SK-N-SH (cell line): Measurements from ENCODE around the gene TM4SF4. TPM values are rescaled to one million over a fixed set of nuclear protein-coding genes. Genes with fewer than 3 reads are reported as not detected.
A peak's percentile ranks its signal among the peaks of the same experiment; 100 is the strongest.

Experiments used
- CTCF ChIA-PET: fragments of 300-600, 350-600 bp; formaldehyde crosslinking; extraction: SDS; loops from one replicate; lab custom pipeline; 2021; lab: Yijun Ruan, JAX
- POLR2A ChIA-PET: fragments of 350-600 bp; sonication (Branson Sonifier 250); formaldehyde crosslinking; extraction: SDS; loops from one replicate; lab custom pipeline; 2020; ENCODE audit warnings: antibody characterized with exemption, inconsistent platforms; lab: Yijun Ruan, JAX
- DNase-seq: peaks from one replicate; pipeline ENCODE4 v3.0.0; 2012
- H2AFZ ChIP-seq: fragments of 200-600 bp; sonication (generic); 2 replicates; pipeline ENCODE4 v1.8.1; 2016; ENCODE audit warnings: antibody characterized with exemption, mild to moderate bottlenecking, low read depth
- H3F3A ChIP-seq: fragments of 200-600 bp; sonication (generic); replicated peaks from 2 replicates; pipeline ENCODE3; 2016; ENCODE audit warnings: antibody characterized with exemption, mild to moderate bottlenecking; ENCODE audit not compliant: insufficient read depth
- H3K27ac ChIP-seq, 2 experiments: fragments of 200-500 bp in 1 of 2; fragments of 200-600 bp in 1 of 2; sonication (Bioruptor generic) in 1 of 2; sonication (generic), shearing (Covaris generic) in 1 of 2; 2 replicates each; pipeline versions ENCODE4 v1.5.1 to v1.6.1; 2014 to 2016; ENCODE audit warnings: low read depth in 2 of 2, inconsistent platforms in 1 of 2, low read length in 1 of 2, mild to moderate bottlenecking in 1 of 2, mixed read lengths in 1 of 2
- H3K27me3 ChIP-seq: fragments of 200-600 bp; sonication (generic), shearing (Covaris generic); 2 replicates; pipeline ENCODE4 v1.6.1; 2016; ENCODE audit warnings: mixed run types; ENCODE audit not compliant: insufficient read depth
- H3K36me3 ChIP-seq, 2 experiments: fragments of 200-500 bp in 1 of 2; fragments of 200-600 bp in 1 of 2; sonication (Bioruptor generic) in 1 of 2; sonication (generic) in 1 of 2; replicated peaks in 1 of 2; 2 replicates each; pipeline versions ENCODE3 to v1.5.1; 2014 to 2016; ENCODE audit warnings: low read length in 1 of 2, mild to moderate bottlenecking in 1 of 2; ENCODE audit not compliant: insufficient read depth in 2 of 2, control insufficient read depth in 1 of 2
- H3K4me1 ChIP-seq, 2 experiments: fragments of 200-500 bp in 1 of 2; fragments of 200-600 bp in 1 of 2; sonication (Bioruptor generic) in 1 of 2; sonication (generic), shearing (Covaris generic) in 1 of 2; 2 replicates each; pipeline versions ENCODE4 v1.5.1 to v1.6.1; 2014 to 2016; ENCODE audit warnings: low read depth in 1 of 2, low read length in 1 of 2, mixed run types in 1 of 2; ENCODE audit not compliant: insufficient read depth in 2 of 2, control insufficient read depth in 1 of 2
- H3K4me2 ChIP-seq: fragments of 200-600 bp; sonication (generic), shearing (Covaris generic); 2 replicates; pipeline ENCODE4 v1.6.1; 2017; ENCODE audit warnings: mixed run types
- H3K4me3 ChIP-seq, 2 experiments: fragments of 200-500 bp in 1 of 2; fragments of 200-600 bp in 1 of 2; sonication (Bioruptor generic) in 1 of 2; sonication (generic), shearing (Covaris generic) in 1 of 2; 2 replicates each; pipeline versions ENCODE4 v1.5.1 to v1.8.1; 2014 to 2016; ENCODE audit warnings: low read depth in 2 of 2, inconsistent platforms in 1 of 2, low read length in 1 of 2, mild to moderate bottlenecking in 1 of 2, mixed read lengths in 1 of 2, moderate library complexity in 1 of 2
- H3K79me2 ChIP-seq: fragments of 200-600 bp; sonication (generic); 2 replicates; pipeline ENCODE4 v1.8.1; 2017; ENCODE audit warnings: mild to moderate bottlenecking; ENCODE audit not compliant: insufficient read depth
- H3K9ac ChIP-seq: fragments of 200-600 bp; sonication (generic); 2 replicates; pipeline ENCODE4 v1.6.1; 2017; ENCODE audit warnings: mixed run types
- H3K9me2 ChIP-seq: fragments of 200-600 bp; sonication (generic); 2 replicates; pipeline ENCODE4 v1.6.1; 2017; ENCODE audit warnings: mixed run types
- H3K9me3 ChIP-seq: fragments of 200-600 bp; sonication (generic); 2 replicates; pipeline ENCODE4 v1.6.1; 2017; ENCODE audit warnings: mixed run types, mild to moderate bottlenecking, moderate library complexity
- H4K20me1 ChIP-seq: fragments of 200-600 bp; sonication (generic); 2 replicates; pipeline ENCODE4 v1.6.1; 2017; ENCODE audit warnings: mild to moderate bottlenecking, mixed run types; ENCODE audit not compliant: insufficient read depth
- CTCF ChIP-seq: fragments of 200-600 bp; sonication (generic); IDR thresholded peaks from 2 replicates; pipeline ENCODE4 v1.6.1; 2017; ENCODE audit warnings: antibody characterized with exemption, mild to moderate bottlenecking, moderate library complexity
- ELF1 ChIP-seq: IDR thresholded peaks from 2 replicates; pipeline ENCODE4 v1.4.0; 2012
- EP300 ChIP-seq, 2 experiments: IDR thresholded peaks; 2 replicates each; pipeline versions ENCODE4 v1.4.0 to v1.6.1; 2012; ENCODE audit warnings: borderline replicate concordance in 1 of 2, low read depth in 1 of 2, low read length in 1 of 2
- FOXJ3 ChIP-seq: sonication (generic); formaldehyde crosslinking; IDR thresholded peaks from 2 replicates; pipeline ENCODE4 v1.5.1; 2020; ENCODE audit warnings: mild to moderate bottlenecking, missing genetic modification reagents
- MAX ChIP-seq: IDR thresholded peaks from 2 replicates; pipeline ENCODE4 v1.4.0; 2012; ENCODE audit warnings: low read depth
- MEF2A ChIP-seq: IDR thresholded peaks from 2 replicates; pipeline ENCODE4 v1.4.0; 2012; ENCODE audit warnings: low read depth, borderline replicate concordance
- MXI1 ChIP-seq: IDR thresholded peaks from 2 replicates; pipeline ENCODE4 v1.6.1; 2012; ENCODE audit warnings: mild to moderate bottlenecking, low read depth, low read length, improper control_type of control experiment
- NFIC ChIP-seq: IDR thresholded peaks from 2 replicates; pipeline ENCODE4 v1.4.0; 2012; ENCODE audit warnings: borderline replicate concordance
- NRF1 ChIP-seq: IDR thresholded peaks from 2 replicates; pipeline ENCODE4 v1.6.1; 2012; ENCODE audit warnings: low read depth, mild to moderate bottlenecking, low read length
- PBX3 ChIP-seq: IDR thresholded peaks from 2 replicates; pipeline ENCODE4; 2012
- POLR2AphosphoS5 ChIP-seq: IDR thresholded peaks from 2 replicates; pipeline ENCODE4 v1.6.1; 2012; ENCODE audit warnings: low read depth, low read length
- RAD21 ChIP-seq: IDR thresholded peaks from 2 replicates; pipeline ENCODE4 v1.6.1; 2012; ENCODE audit warnings: mild to moderate bottlenecking, low read length
- RXRA ChIP-seq: IDR thresholded peaks from 2 replicates; pipeline ENCODE4 v1.4.0; 2012; ENCODE audit warnings: low read depth, mild to moderate bottlenecking, borderline replicate concordance
- SMC3 ChIP-seq: IDR thresholded peaks from 2 replicates; pipeline ENCODE4 v1.6.1; 2012; ENCODE audit warnings: low read depth, low read length, improper control_type of control experiment
- TEAD4 ChIP-seq: IDR thresholded peaks from 2 replicates; pipeline ENCODE4 v1.4.0; 2012; ENCODE audit warnings: mild to moderate bottlenecking, borderline replicate concordance; ENCODE audit not compliant: insufficient read depth
- YY1 ChIP-seq: IDR thresholded peaks from 2 replicates; pipeline ENCODE4 v1.4.0; 2012; ENCODE audit warnings: low read depth, mild to moderate bottlenecking
- WGBS: methylation state at CpG from one replicate; pipeline ENCODE4 v1.1.6; 2017; ENCODE audit warnings: low lambda C conversion rate; 5-methylcytosine and 5-hydroxymethylcytosine counted together
- polyA plus RNA-seq, 3 experiments: library from polyadenylated mRNA; depleted of rRNA; stranded (reverse); fragments of >200 nt; gene quantifications; 2 replicates each; pipeline ENCODE4 v1.2.3, GENCODE V29; 2012

TM4SF4 gene
- polyA plus RNA-seq, 1 of the 3 experiments (the other 2 are of a cell fraction) = 0.08 TPM

GRCh38 chr3:149529099-149529498 is 54.6 kb downstream of the TM4SF4 start:
- Histone ChIP-seq H3F3A (no peaks in the 10 kb centered on the region), H3K4me2 (no peak overlapping the region), H3K9ac (no peak overlapping the region)
- no peak for TF ChIP-seq FOXJ3
- no peak for TF ChIP-seq NRF1
- no peak for TF ChIP-seq MEF2A
- no peak for TF ChIP-seq TEAD4
- TF ChIP-seq SMC3 = no peak
- TF ChIP-seq CTCF = no peak
- TF ChIP-seq EP300 (IDR thresholded peaks at IDR 0.05; ENCODE audit: borderline replicate concordance in 1 of 2, low read depth in 1 of 2, low read length in 1 of 2) = no peak
- TF ChIP-seq POLR2AphosphoS5 = no peak
- no peak for TF ChIP-seq MAX
- TF ChIP-seq, all 33 proteins: peak for 0
- peaks cover 0 to 14% of the 10 kb centered on the region in 2 experiments; a peak in 2 of 4 replicates for H3K4me1 ChIP-seq
- H3K27me3 ChIP-seq = no peaks in the 10 kb centered on the region
- CTCF ChIA-PET = interaction anchor here (0.7 to 1.0 kb wide), 2 partner anchors 114 to 242 kb away, joined by 3 to 5 read pairs; no protein-coding TSS in a partner anchor
- 80% methylated on average over 2 of the region's 2 CpGs for WGBS
- H3K79me2 ChIP-seq = peaks cover 38% of the 10 kb centered on the region
- POLR2A ChIA-PET = interaction anchor here (0.6 kb wide), 1 partner anchor 196 kb away, joined by 3 read pairs; no protein-coding TSS in a partner anchor
- no peaks in the 10 kb centered on the region for H3K9me3 ChIP-seq
- no peaks in the 10 kb centered on the region for H4K20me1 ChIP-seq
- no peaks in the 10 kb centered on the region for H3K9me2 ChIP-seq
- H3K27ac ChIP-seq = peak overlapping the region in 1 of 2 experiments; percentile 5; a peak in 1 of 4 replicates
- no peak for DNase-seq
- no peak overlapping the region for H2AFZ ChIP-seq
- peaks cover 8 to 25% of the 10 kb centered on the region in 2 experiments for H3K36me3 ChIP-seq
- H3K4me3 ChIP-seq = no peak overlapping the region

GRCh38 chr3:149532489-149533180 is 58.1 kb downstream of the TM4SF4 start:
- POLR2A ChIA-PET = no interaction called here
- Histone ChIP-seq H3K27me3 (no peaks in the 10 kb centered on the region), H3K9me2 (no peaks in the 10 kb centered on the region), H3K4me2 (no peak overlapping the region; the same call in 1 of the 2 replicates), H3K4me1 (peaks cover 9 to 29% of the 10 kb centered on the region in 2 experiments), H3K27ac (no peak overlapping the region), H2AFZ (no peak overlapping the region; the same call in 1 of the 2 replicates), H3K9ac (no peak overlapping the region), H3K9me3 (no peaks in the 10 kb centered on the region), H3K79me2 (peaks cover 55% of the 10 kb centered on the region), H4K20me1 (no peaks in the 10 kb centered on the region), H3F3A (no peaks in the 10 kb centered on the region), H3K36me3 (peaks cover 0 to 6% of the 10 kb centered on the region in 2 experiments), H3K4me3 (no peak overlapping the region)
- WGBS = 49% methylated on average over 8 of the region's 8 CpGs
- no peak for DNase-seq
- CTCF ChIA-PET = interaction anchor here (0.6 to 3.0 kb wide), 5 partner anchors 20 to 275 kb away, joined by 3 to 12 read pairs (median 4); no protein-coding TSS in a partner anchor
- TF ChIP-seq PBX3 (no peak), FOXJ3 (no peak), YY1 (no peak), NFIC (no peak), MEF2A (no peak), RAD21 (no peak), EP300 (IDR thresholded peaks at IDR 0.05; ENCODE audit: borderline replicate concordance in 1 of 2, low read depth in 1 of 2, low read length in 1 of 2) (no peak), RXRA (no peak), MXI1 (no peak), ELF1 (no peak)
